ENCODE measurements around the gene FLRT1.

Gene FLRT1

DNA sequence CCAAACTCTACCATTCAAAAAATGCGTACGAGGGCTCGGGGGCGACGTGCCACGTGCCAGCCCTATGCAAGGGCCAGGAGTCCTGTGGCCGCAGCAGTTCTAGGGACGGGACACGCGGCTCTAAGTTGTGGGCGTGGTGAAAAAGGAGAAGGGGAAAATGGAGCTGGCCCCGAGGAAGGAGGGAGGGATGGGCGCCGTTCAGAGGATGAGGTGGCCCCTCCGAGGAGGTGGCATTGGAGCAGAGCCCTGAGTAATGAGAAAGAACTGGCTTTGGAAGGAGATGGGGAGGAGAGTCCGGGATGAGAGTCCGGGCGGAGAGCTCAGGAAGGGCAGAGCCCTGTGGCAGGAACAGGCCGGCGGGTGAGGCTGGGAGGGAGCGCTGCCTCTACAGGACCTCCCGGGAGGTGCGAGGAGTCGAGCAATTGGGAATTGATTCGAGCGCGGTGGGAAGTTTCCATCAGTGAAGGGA, 28.5 kb upstream of the FLRT1 start:
- no peak for DNase-seq

GRCh38 chr11:64007629-64008282, 28.0 kb upstream of the FLRT1 start:
- DNase-seq = no peak

GRCh38 chr11:64008283-64008913, 27.3 kb upstream of the FLRT1 start:
- DNase-seq = no peak

DNA sequence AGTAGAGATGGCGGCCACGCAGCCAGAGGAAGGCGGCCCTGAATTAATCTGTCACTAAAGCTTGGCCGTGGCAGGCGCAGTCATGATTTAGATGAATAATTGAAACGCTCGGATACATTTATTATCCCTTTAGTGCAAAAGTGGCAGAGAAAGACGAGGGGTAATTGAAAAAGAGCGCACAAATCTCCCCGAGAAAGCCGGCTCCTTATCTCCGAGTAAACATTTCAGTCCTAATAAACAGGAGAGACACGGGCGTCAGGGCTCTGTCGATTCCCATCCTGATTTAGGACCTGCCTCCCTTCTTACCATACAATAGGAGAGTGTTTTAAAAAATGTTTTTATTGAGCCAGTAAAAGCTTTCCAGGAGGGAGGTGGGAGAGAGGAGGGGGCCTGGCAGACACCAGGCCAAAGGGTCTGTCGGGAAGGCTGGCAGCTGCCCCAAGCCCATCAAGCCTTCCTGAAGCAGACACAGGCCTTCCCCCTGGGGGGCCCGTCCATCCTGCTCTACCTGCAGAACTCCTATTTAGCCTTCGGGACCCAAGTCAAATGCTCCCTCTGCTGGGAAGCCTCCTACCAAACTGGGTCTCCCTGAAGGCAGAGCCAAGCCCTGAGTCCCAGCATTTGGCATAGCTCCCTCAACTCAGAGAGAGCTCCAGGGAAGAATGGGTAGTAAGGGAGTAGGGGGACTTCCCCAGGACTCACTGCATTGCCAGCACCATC, 26.7 kb upstream of the FLRT1 start:
- no peak for DNase-seq

DNA sequence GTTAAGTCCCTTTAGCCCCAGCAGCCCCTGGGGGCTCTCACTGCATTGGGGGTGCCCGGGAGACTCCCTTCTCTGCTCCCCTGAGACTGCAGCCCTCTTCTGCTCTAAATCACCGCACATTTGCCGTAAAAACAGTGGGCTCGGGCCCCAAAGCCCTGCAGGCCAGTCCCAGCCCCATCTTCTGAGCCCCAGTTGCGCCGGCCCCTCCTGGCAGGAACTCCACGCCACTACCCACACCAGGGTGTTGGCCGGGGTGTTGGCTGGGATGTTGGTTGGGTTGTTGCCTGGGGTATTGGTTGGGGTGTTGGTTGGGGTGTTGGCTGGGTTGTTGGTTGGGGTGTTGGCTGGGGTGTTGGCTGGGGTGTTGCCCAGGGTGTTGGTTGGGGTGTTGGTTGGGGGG, 26.0 kb upstream of the FLRT1 start:
- no peak for DNase-seq

GRCh38 chr11:64010783-64011182, 24.9 kb upstream of the FLRT1 start:
- DNase-seq = no peak

DNA sequence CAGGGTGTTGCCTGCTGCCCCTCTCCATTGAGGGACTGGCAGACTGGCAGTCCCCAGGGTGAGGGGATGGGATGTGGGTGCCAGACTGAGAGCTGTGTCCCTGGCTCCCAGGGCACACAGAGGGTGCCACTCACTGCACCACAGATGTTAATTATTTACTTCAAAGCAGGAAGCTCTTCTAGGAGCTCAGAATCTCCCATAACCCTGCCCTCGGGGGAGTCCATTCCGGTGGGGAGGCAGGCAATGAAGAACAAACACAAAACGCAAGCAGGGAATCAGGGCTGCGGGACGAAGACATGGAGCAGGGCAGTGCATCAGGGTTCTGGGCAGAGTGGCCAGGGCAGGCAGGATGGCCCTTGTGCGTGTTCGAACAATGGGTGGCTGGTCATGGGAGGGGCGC, 24.4 kb upstream of the FLRT1 start:
- no peak for DNase-seq

GRCh38 chr11:64013141-64013896, 22.4 kb upstream of the FLRT1 start:
- no peak for DNase-seq

- DNase-seq = no peak
These were observed 21.4 kb upstream of the FLRT1 start for GRCh38 chr11:64014356-64014755.

DNA sequence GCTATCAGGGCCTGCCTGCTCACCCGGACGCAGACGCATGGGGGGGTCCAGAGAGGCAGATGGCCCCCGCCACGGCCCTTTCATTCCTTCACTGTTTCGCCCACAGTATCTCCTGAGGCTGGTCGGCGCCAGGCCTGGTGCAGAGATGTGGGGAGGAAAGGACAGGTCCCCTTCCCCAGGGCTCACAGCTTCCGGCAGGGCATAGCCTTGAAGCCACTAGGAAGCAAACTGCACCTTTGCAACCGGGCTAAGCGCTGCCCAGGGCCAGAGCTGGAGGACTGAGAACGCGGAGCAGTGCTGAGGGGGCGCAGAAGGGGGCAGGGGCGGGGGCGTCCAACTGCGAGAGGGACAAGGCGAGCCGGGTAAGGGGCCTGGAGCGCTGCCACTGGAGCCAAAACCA, 20.2 kb upstream of the FLRT1 start:
- DNase-seq = no peak

GRCh38 chr11:64015935-64016845, 19.5 kb upstream of the FLRT1 start:
- no peak for DNase-seq

- no peak for DNase-seq
These were observed 17.8 kb upstream of the FLRT1 start for GRCh38 chr11:64017945-64018224.

DNA sequence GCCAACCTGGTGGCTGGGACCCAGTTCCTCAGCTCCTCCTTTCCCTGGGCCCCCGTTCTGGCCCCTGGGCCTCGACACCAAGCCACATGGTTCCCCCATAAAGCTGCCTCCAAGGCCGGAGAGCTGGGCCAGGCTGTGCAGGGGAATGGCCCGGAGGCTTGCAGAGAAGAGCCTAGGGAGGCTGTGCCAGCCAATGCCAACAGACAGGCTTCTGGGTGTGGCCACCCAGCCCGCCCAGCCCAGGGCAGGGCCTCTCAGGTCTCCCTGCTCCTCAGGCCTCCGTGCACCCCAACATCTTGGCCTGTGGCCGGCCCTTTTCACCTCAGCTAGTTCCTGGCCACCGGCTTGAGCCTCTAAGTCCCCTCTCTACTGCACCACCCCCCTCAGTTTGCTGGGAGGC, 17.4 kb upstream of the FLRT1 start:
- DNase-seq = no peak

DNA sequence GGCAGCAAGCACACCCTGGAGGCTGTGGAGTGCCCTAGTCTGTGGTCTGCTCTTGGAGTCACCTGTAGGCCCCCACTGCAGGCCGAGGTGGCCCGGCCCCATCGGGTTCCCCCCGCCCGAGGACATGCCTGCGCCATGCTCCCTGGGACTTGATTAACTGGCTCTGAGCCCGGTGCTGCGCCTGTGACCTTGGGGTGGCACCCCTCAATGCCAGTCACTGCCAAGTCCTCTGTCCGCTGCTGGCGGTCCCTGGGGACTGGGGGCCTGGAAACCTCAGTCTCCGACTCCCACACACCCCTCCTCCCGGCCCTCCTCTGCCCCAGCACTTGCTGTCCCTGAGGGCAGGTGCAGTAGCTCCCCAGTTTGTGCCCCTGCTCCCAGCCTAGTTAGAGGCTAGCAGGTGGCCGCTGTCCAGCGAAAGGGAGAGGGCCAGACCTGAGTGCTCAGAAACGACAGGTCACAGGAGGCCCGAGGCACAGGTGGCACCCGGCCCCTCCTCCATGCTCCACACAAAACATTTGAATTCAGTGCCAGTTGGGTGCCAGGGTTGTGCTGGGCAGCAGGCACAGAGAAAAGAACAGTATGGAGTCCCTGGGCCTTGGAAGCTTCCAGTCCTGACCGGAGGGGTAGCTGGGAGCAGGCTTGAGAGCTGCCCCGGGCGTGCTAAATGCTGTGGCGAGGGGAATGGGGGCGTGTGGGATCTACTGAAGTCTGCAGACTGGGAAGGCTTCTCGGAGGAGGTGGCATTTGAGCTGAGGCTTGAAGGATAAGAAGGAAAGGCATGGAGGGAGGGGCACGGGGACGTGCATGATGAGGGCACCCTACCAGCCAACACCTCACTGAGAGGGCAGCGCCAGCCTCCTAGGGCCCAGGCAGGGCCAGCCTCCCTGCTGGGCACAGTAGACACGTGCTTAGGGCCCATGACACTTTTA, 16.4 kb upstream of the FLRT1 start:
- DNase-seq = no peak

DNA sequence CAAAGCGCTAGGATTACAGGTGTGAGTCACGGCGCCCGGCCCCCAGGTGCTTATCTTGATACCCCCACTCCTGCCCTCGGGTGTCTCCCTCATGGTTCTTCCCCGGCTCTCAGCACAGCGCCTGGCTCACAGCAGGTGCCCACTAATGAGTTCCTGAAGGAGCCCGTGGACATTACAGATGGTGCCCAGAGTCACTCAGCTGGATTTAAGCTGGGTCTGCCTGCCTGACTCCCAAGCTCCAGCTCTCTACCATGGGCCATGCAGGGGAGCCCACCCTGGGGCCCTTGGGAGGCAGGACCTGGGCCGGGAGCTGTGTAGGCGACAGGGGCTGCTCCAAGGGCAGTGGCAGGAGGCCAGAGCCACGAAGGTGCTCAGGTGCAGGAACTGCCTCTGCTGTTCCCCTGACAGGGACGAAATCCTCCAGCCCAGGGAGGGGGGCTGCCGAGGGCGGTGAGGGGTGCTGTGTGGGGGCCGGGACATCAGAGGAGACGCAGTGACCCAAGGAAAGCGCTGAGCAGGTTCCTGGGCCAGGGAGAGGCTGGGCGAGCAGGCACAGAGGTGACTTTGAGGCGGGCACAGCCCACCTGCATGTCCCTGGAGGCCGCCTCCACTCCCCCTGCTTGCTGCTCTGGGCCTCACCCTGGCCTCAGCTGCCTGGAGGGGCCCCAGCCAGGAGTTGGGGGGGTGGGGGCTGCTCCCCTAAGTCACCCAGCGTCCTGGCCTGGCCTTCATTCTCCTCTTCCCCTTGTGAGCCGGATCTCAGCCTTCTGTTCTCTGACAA, 14.6 kb upstream of the FLRT1 start:
- no peak for DNase-seq

- no peak for DNase-seq
These were observed 14.0 kb upstream of the FLRT1 start for GRCh38 chr11:64021757-64022093.

GRCh38 chr11:64022125-64022784, 13.5 kb upstream of the FLRT1 start:
- no peak for DNase-seq

DNA sequence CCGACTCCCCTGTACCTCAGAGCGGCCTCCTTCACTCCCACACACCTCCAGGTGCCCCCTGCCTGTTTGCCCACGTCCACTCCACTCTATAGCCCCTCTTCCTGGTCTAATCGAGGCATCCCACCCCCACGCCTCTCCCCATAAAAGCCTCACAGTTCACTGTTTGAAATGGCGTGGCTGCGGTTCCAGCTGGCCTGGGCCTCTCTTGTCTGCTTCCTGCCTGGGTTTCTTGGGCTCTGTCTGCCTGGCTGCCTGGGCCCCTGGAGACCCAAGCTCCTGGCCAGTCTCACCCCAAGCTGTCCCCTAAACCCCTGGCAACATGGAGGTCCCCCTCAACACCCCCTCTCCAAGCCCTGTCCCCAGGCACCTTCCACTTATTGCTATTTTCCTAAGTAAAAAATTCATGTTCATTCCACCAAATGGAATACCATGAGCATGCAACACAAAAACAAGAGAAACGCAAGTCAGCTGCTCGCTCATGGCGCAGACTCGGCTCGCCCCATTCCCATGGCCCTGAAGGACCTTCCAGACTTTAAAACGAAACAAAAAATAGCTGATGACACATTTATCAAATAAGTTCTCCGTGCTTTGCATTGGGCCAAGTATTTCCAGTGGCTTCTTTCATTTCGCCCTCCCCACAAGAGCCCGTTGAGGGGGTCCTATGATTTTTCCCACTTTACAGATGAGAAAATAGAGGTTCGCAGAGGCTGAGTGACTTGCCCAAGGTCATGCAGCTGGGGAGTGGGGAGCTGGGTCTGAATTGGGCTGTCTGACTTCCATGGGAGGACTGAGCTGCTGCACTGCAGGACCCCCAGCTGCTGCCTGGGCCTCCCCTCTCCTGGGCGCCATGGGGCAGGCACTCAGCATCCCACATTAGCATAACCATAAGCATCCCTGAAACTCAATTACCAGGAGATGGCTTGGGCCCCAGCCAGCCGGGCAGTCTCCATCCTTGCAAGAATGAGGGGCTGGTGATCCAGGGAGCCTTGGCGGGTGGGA, 11.7 kb upstream of the FLRT1 start:
- DNase-seq = no peak

- DNase-seq = no peak
These were observed 10.5 kb upstream of the FLRT1 start for GRCh38 chr11:64025205-64025604.
